C4-2B (cell line): ENCODE results near the gene AMMECR1L.
"Not testable (repeated sequence)": the region's sequence is repeated elsewhere in the genome, so short reads cannot be mapped to it uniquely, and the experiment has no call there.

Experiments used
- CTCF ChIP-seq: fragments of 450-650 bp; conservative IDR thresholded peaks from 2 replicates; pipeline ENCODE4 v1.5.1; 2017; ENCODE audit warnings: mild to moderate bottlenecking
- ZFX ChIP-seq: fragments of 450-650 bp; IDR thresholded peaks from 2 replicates; pipeline ENCODE4 v1.6.1; 2017

GRCh38 chr2:127890756-127891155 lies 5.0 kb upstream of the AMMECR1L start:
- not testable (repeated sequence) for TF ChIP-seq CTCF, ZFX
